Mononuclear cell (primary cell): Measurements from ENCODE around the gene PSKH1. TPM values are rescaled to one million over a fixed set of nuclear protein-coding genes. Genes with fewer than 3 reads are reported as not detected.
"Not testable (repeated sequence)": the region's sequence is repeated elsewhere in the genome, so short reads cannot be mapped to it uniquely, and the experiment has no call there.

Experiments
- H3K27me3 ChIP-seq: 2 replicates; pipeline ENCODE4 v1.6.0; 2011; ENCODE audit warnings: low read length, control low read depth; ENCODE audit not compliant: insufficient read depth
- H3K4me1 ChIP-seq: 2 replicates; pipeline ENCODE4 v1.5.1; 2011; ENCODE audit warnings: mild to moderate bottlenecking, low read length, control low read depth; ENCODE audit not compliant: insufficient read depth
- H3K4me3 ChIP-seq: 2 replicates; pipeline ENCODE4 v1.5.1; 2011; ENCODE audit warnings: mild to moderate bottlenecking, low read length, moderate library complexity
- H3K9me3 ChIP-seq: 2 replicates; pipeline ENCODE4 v1.5.1; 2011; ENCODE audit warnings: low read depth, mild to moderate bottlenecking, control low read depth, low read length
- total RNA-seq: library from RNA; depleted of rRNA; stranded (reverse); fragments of >200 nt; gene quantifications from one replicate; pipeline ENCODE4 v1.2.3, GENCODE V29; 2012

Gene PSKH1
- total RNA-seq, 1 donor: 4.3 TPM

DNA sequence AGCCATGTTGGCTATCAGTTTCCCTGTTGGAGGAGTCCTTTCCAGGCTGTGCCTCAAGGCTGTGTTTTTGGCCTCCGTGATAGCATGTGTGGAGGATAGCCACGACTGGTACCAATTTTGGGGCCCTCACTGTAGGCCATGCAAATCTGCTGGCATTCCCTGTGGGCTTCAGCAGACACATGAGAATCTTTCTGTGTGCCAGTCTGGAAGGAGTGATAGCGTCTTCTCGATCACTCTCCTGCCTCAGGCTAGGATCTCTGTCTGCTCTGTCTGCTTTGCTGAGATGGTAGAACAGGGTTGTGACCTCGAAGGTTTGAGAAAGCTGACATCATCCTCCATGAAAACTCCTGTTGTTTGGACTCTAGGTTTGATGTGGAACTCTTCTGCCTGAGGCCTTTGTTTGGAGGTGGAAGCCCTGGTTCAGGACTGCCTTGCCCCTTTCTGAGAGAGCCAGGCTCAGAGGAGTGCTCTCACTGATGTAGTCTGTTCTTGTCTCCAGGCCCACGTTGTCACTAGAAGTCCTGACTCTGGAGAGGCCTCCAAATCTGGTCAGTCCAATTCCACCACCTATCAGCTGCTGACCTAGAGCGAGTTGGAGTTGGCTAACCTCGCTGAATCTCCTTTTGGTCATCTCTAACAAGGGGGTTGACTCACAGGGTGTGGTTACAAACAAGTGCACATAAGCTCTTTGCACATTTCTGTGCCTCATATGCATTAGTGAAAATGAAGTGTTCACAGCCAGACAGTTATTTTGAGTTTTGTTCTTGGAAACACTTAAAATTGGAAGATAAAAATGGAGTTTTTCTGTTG lies 32.3 kb upstream of the PSKH1 start:
- H3K27me3 ChIP-seq: no peaks in the 10 kb centered on the region
- H3K4me1 ChIP-seq: peaks cover 17% of the 10 kb centered on the region
- no peak overlapping the region for H3K4me3 ChIP-seq
- no peaks in the 10 kb centered on the region for H3K9me3 ChIP-seq

DNA sequence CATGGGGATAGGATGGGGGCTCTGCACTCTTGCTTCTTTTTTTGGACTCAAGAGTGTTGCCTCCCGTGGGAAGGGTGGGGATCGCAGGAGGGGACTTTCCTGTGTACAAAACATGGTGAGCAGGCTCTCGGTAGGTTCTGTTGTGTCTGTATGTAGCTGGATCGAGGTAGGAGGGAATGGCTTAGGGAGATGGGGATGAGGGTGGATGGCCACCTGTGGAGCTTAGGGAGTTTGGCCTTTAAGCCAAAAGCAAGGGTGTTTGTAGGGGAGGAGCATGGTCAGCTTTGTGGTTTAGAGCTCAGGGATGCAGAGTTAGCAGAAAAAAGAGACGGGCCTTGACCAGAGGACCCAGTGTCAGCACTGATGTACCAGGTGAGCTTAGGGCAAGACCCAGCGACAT lies 31.2 kb upstream of the PSKH1 start:
- Histone ChIP-seq H3K27me3 (no peaks in the 10 kb centered on the region), H3K4me3 (no peak overlapping the region), H3K4me1 (peaks cover 16% of the 10 kb centered on the region), H3K9me3 (no peaks in the 10 kb centered on the region)

DNA sequence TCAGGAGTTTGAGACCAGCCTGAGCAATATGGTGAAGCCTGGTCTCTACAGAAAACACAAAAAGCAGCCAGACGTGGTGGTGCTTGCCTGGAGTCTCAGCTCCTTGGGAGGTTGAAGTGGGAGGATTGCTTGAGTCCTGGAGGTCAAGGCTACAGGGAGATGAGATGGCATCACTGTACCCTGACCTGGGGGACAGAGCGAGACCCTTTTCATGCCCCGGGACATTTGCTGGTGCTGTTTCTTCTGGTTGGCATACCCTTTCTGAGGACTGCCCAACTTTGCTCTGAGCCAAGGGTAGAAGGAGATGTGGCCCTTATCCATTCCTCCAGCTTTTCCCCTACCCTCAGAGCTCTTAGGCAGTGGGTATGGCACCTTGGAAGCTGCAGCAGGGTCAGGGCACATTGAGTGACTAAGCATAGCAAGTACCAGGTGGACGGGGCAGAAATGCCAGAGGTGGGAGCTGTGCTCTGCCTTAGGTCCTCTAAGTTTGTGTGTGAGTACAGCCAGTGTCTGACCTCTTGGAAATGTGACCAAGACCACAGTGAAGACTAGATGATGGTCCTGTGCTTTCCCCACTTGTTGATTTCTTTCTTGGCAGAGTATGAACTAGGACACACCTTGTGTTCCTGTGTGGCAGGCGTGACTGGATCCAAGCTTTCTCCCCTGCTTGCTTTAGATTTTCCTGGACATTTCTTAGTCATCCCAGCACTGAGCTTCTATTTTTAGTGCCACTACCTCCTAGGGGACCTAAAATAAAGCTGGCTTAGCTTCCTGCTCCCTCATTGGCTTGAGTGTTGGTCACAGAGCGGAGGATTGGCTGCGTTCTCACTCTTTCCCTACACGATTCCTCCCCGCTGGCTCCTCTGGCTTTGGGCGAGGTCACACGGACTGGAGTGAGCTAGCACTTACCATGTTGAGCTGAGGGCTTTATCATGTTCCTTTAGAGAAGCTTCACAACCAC lies 30.2 kb upstream of the PSKH1 start:
- Histone ChIP-seq H3K27me3 (no peaks in the 10 kb centered on the region), H3K4me1 (peaks cover 6% of the 10 kb centered on the region), H3K9me3 (no peaks in the 10 kb centered on the region), H3K4me3 (no peak overlapping the region)

DNA sequence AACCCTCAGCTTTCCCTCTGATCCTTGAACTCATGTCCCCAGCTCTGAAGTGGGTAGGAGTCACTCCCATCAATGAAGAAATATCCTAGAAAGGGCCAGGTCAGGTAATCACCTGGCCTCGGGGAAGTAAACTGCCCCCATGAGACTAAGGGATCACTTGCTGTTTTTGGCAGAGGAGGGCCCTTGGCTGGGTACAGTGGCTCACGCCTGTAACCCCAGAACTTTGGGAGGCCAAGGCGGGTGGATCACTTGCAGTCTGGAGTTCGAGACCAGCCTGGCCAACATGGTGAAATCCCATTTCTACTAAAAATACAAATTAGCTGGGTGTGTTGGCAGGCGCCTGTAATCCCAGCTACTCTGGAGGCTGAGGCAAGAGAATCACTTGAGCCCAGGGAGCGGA lies 29.0 kb upstream of the PSKH1 start:
- H3K4me1 ChIP-seq, H3K4me3 ChIP-seq, H3K27me3 ChIP-seq, H3K9me3 ChIP-seq: not testable (repeated sequence)

DNA sequence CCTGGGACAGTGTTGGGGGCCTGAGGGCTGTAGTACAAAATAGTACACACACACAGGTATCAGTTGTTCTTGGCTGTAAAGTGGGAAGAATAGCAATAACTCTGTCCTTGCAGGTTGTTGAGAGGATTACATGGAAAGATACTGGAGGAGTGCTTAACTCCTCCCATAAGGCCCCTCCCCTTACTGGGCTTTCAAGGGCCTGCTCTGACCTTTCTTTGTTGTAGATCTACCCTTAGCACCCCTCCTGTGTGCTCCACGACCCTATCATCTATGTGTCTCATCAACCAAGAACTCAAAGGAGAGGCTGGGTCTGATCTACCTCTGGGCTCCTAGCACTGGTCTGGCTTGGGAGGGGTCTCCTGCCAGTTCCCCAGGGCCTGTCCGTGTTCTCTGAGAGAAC lies 28.5 kb upstream of the PSKH1 start:
- Histone ChIP-seq H3K27me3 (no peaks in the 10 kb centered on the region), H3K4me1 (no peaks in the 10 kb centered on the region), H3K9me3 (no peaks in the 10 kb centered on the region), H3K4me3 (no peak overlapping the region)

DNA sequence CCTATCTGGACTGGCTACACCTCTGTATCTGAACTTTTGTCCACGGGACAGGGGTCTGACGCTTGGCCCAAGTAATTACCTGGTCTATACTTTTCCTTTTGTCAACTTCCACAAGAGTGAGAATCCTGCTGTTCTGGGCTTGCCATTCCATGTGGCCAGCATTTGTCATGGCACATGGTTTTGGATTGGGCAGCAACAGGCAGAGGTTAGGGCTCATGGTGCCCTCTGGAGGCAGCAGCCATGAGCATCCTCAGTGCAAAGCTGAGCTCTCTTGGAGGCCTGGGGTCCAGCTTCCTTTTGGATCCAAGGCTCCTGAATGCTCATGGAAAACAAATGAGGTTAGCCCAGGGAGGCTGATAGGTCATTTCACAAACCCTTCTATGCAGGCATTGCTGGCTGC lies 27.7 kb upstream of the PSKH1 start:
- H3K27me3 ChIP-seq: no peaks in the 10 kb centered on the region
- H3K9me3 ChIP-seq: no peaks in the 10 kb centered on the region
- H3K4me3 ChIP-seq: no peak overlapping the region
- no peaks in the 10 kb centered on the region for H3K4me1 ChIP-seq

DNA sequence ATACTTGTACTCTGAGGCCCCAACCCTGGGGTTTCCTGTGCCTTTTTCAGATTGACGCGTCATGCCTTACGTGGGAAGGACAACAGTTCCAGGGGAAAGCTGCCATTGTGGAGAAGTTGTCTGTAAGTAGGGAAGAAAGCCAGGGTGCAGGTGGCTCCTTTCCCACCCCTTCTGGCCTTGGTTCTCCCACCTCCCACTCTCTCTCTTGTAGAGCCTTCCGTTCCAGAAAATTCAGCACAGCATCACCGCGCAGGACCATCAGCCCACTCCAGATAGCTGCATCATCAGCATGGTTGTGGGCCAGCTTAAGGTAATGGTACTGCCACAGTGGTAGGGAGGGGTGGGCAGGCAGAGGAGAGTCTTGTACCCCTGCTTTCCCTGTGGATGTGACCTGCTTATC lies 24.8 kb upstream of the PSKH1 start:
- Histone ChIP-seq H3K27me3 (no peaks in the 10 kb centered on the region), H3K4me3 (no peak overlapping the region), H3K4me1 (peaks cover 14% of the 10 kb centered on the region), H3K9me3 (no peaks in the 10 kb centered on the region)

DNA sequence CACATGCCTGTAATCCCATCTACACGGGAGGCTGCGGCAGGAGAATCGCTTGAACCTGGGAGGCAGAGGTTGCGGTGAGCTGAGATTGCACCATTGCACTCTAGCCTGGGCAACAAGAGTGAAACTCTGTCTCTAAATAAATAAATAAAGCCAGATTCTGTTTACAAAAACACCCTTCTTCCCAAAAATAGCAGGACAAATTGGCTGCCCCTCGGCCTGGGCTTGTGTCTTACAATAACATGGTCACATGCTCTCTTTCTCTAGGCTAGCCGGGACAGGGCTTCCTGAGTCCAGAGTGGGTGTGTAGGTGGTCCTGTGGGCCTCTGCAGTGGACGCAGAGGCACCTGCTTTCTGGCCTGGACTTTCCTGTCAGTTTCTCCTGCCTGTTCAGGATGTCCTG lies 23.4 kb upstream of the PSKH1 start:
- H3K4me3 ChIP-seq: no peak overlapping the region
- no peaks in the 10 kb centered on the region for H3K27me3 ChIP-seq
- H3K9me3 ChIP-seq: no peaks in the 10 kb centered on the region
- peaks cover 27% of the 10 kb centered on the region for H3K4me1 ChIP-seq

DNA sequence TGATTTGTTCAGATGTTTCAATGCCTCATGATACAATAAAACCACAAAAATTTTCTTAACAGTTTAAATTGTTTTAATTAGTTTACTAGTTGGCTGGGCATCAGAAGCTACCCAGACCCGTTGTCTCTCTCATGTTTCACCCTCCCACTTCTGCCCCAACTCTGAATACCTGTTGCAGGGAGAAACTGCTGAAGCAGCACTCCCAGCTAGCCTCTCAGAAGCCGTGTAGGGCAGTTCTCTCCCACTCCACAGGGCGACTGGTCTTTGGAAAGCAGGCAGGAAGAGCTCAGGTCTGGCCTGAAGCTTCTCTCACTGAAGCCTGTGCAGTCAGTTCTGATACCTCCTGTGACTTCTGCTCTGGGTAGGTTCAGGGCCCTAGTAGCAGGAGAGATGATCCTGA lies 21.8 kb upstream of the PSKH1 start:
- H3K4me1 ChIP-seq: peaks cover 36% of the 10 kb centered on the region
- H3K4me3 ChIP-seq: no peak overlapping the region
- no peaks in the 10 kb centered on the region for H3K9me3 ChIP-seq
- no peaks in the 10 kb centered on the region for H3K27me3 ChIP-seq

DNA sequence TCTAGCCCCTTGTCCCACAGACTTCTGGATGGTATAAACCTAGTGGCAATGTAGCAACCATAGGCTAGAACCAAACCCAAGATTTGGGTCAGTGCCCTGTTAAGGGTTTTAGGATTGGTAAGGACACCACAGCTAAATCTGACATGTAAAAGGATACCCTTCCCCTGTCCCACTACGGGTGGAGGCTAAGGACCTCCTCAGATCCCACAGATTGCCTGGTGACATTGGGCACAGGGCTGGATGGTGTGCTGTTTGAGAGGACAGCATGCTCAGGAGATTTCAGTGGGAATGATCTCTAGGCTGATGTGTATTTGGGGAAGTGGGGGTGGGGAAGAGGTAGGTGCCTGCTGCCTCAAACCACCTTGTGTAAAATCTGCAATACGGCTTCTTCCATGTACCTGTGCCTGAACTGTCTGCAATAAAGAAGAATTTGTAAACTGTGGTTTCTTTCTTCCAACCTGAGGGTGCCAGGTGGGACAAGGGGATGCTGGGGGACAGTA lies 20.9 kb upstream of the PSKH1 start:
- H3K4me3 ChIP-seq: peak overlapping the region; percentile 91
- H3K4me1 ChIP-seq: peaks cover 36% of the 10 kb centered on the region
- no peaks in the 10 kb centered on the region for H3K9me3 ChIP-seq
- H3K27me3 ChIP-seq: no peaks in the 10 kb centered on the region

DNA sequence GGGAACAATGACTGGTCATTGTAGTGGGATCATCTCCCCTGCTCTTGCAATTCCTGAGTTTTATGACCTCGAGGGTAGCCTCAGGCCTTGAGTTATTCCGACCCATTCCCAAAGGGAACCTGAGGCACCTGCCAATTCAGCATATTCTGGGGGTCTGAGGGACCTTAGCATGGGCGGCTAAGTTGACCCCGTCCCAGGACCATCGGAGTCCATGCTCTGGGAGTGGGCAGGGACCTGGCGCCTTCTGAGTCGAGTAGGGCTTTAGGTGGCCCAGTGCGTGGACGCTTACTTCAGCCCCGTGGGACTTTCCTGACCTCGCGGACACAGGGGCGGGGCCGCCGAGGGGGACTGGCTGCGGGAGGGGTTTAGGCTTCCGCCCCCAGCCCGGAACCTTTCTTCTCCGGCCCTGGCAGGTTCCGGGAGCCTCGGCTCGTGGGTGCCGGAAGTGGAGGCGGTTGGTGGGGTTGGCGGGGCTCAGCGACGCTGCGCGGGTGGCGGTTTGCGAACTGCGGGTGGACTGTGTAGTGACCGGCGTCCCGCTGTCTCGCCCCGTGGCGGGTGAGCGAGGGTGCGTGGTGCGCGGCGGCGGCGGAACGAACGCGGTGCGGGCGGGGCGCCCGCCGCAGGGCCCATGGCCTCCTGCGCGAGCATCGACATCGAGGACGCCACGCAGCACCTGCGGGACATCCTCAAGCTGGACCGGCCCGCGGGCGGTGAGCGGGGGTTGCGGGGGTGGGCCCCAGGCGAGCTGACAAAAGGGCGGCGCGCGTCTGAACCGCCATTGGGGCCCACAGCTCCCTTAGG lies 20.2 kb upstream of the PSKH1 start, which contains the start of gene EDC4:
EDC4 (plus strand) TSS at position 422 of the 804 bp plus-strand sequence; CDS start at position 632, 210 bp downstream.
- H3K4me3 ChIP-seq: peak within 1 kb of the TSS; percentile 91

DNA sequence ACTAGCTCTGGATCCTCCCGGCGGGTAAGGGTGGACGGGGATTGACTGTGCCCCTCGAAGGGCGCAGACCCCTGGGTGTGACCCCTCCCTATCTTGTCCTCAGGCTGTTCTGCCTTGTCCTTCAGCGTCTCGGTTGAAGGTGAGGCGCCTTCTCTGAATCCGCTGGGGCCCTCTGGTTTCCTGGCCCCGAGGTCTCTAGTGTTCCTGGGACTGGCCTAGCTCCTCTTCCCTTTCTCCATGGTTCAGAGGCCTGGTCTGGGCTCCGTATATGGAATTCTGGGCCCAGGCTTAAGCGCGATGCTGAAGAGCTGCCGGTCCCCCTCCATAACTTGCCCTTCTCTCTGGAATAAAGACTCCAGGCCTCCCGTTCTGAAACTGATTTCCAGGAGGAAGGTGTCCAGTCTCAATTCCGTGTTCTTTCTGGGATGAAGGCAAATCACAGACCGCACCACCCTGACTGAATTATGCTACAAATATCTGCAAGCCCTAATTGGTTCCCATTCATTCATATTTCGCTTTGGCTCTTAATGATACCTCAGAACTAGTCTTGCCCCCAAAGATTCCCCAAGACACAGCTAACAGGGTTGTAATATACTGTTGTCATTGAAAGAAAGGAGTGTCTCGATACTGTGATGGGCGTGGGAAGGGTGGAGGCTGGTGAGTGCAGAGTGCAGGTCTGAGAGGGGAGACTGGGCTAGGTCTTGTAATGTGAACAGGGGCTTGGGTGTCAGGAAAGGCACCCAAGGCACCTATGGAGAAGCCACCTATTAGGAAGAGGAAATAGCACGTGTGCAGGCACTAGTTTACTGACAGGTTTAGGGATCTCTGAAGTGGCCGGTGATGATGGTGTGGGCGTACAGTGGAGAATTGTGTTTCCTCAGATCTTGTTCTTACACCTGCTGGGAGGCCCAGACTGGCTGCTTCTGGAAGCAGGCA lies 19.4 kb upstream of the PSKH1 start:
- no peaks in the 10 kb centered on the region for H3K27me3 ChIP-seq

More for the DNA sequence above, 20.2 kb upstream of the PSKH1 start, which contains the start of gene EDC4:
- H3K9me3 ChIP-seq: no peaks in the 10 kb centered on the region
- no peaks in the 10 kb centered on the region for H3K27me3 ChIP-seq
- peaks cover 36% of the 10 kb centered on the region for H3K4me1 ChIP-seq

DNA sequence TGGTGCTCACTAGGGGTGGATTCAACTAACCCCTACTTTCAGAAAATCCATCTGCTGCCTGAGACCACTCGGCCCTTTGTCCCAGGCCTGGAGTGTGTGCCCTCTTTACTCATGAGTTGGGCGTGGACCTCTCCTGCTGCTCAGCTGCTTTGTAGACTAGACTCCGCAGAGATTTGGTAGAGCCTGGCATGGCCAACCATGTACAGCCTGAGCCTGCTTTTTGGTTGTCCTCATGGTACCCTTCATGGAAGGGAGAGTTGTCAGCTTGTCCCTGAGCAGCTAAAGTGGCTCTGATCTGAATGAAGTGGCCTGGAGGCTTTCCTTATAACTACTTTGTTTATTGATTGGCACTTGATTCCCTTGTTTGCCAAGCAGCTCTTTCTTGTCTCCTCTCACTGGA lies 18.7 kb upstream of the PSKH1 start:
- H3K4me3 ChIP-seq: no peak overlapping the region
- no peaks in the 10 kb centered on the region for H3K27me3 ChIP-seq
- no peaks in the 10 kb centered on the region for H3K9me3 ChIP-seq
- H3K4me1 ChIP-seq: peaks cover 36% of the 10 kb centered on the region

More for the DNA sequence above, 19.4 kb upstream of the PSKH1 start:
- Histone ChIP-seq H3K9me3 (no peaks in the 10 kb centered on the region), H3K4me3 (peak overlapping the region; percentile 91), H3K4me1 (peaks cover 36% of the 10 kb centered on the region)

DNA sequence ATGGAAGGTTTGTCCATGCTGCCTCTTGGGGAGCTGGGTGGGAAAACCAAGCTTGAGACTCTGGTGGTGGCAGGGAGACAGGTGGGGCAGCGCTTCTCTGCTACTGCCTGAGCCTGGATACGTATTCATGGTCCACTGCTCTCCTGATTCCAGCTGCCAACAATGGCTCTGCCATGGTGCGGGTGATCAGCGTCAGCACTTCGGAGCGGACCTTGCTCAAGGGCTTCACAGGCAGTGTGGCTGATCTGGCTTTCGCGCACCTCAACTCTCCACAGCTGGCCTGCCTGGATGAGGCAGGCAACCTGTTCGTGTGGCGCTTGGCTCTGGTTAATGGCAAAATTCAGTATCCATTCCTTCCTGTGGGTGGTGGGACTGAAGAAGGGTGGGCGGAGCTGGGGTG lies 16.0 kb upstream of the PSKH1 start:
- Histone ChIP-seq H3K4me3 (no peak overlapping the region), H3K4me1 (peaks cover 29% of the 10 kb centered on the region), H3K9me3 (no peaks in the 10 kb centered on the region), H3K27me3 (no peaks in the 10 kb centered on the region)
